ENCODE measurements around the gene CRAT.
A peak's percentile ranks its signal among the peaks of the same experiment; 100 is the strongest.
"Not testable (repeated sequence)": the region's sequence is repeated elsewhere in the genome, so short reads cannot be mapped to it uniquely, and the experiment has no call there.

Gene CRAT

GRCh38 chr9:129138476-129139232 is 28.1 kb upstream of the CRAT start:
- DNase-seq (ENCODE audit: low spot score), result no peak

DNA sequence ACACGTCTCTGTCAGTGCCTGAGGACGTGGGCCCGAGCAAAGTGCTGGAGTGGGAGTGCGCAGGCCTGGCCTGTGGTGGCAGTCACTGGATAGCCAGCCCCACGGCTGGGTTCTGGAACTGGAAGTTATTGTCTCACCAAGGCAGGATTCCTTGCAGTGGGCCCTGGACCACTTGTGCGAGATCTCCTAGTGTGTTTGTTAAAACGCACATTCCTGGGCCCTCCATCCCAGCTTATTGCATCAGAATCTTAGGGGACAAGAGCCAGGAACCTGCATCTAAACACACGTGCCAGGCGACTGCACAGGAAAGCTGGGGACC is 27.5 kb upstream of the CRAT start:
- no peak for DNase-seq (ENCODE audit: low spot score)

DNA sequence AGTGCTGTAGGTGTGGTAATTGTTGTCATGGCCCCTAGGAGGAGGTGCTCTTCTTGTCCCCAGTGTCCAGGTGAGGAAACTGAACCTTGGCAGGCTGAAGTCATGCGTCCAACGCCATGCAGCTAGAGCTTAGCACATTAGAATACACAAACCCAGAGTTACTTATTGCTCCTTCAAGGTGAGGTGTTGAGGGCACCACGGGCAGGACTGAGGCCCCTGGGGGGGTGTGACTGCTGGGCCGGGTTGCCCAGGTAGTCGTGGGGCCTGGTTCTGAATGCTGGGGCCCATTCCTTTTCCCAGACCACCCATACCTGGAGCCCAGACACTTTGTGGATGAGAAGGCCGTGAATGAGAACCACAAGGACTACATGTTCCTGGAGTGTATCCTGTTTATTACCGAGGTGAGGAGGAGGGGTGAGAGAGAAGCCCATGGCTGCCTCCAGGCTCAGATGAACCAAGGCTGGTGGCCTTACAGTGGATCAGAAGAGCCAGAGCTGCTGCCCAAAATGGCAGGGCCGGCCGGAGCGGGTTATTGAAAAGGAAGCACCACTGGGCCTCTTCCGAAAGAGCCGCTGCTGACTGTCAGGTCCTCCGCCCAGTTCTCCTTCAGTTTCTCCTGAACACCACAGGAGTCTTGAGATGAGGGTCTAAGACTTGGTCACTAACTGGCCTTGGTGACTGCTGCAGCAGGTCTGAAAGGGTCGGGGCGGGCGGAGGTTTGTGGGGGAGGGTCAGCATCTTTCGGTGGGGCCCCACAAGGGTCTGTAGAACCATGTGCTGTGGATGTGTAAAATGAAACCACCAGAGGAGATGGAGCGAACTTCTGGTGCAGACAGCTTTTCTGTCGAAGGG is 26.9 kb upstream of the CRAT start:
- DNase-seq (ENCODE audit: low spot score), result no peak

- no peak for DNase-seq (ENCODE audit: low spot score)
These were observed 25.9 kb upstream of the CRAT start for GRCh38 chr9:129136446-129137035.

GRCh38 chr9:129135476-129135875 is 24.9 kb upstream of the CRAT start:
- no peak for DNase-seq (ENCODE audit: low spot score)

GRCh38 chr9:129133082-129133481 is 22.5 kb upstream of the CRAT start:
- DNase-seq (ENCODE audit: low spot score), result no peak

- peak; percentile 81 for DNase-seq (ENCODE audit: low spot score)
These were observed 20.9 kb upstream of the CRAT start for GRCh38 chr9:129131300-129132145.

- no peak for DNase-seq (ENCODE audit: low spot score)
These were observed 20.2 kb upstream of the CRAT start for GRCh38 chr9:129130791-129131190.

DNA sequence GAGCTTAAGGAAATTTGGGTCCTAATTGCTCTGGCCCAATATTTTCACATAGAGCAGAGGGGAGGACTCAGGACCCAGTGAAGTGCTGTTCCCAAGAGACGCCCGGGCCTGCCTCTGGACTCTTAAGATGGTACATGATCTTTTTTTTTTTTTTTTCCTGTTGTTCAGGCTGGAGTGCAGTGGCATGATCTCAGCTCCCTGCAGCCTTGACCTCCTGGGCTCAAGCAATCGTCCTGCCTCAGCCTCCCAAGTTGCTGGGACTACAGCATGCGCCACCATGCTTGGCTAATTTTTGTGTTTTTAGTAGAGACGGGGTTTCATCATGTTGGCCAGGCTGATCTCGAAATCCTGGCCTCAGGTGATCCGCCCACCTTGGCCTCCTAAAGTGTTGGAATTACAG is 19.7 kb upstream of the CRAT start:
- not testable (repeated sequence) for DNase-seq (ENCODE audit: low spot score)

- DNase-seq (ENCODE audit: low spot score), result no peak
These were observed 18.1 kb upstream of the CRAT start for GRCh38 chr9:129128689-129129088.

DNA sequence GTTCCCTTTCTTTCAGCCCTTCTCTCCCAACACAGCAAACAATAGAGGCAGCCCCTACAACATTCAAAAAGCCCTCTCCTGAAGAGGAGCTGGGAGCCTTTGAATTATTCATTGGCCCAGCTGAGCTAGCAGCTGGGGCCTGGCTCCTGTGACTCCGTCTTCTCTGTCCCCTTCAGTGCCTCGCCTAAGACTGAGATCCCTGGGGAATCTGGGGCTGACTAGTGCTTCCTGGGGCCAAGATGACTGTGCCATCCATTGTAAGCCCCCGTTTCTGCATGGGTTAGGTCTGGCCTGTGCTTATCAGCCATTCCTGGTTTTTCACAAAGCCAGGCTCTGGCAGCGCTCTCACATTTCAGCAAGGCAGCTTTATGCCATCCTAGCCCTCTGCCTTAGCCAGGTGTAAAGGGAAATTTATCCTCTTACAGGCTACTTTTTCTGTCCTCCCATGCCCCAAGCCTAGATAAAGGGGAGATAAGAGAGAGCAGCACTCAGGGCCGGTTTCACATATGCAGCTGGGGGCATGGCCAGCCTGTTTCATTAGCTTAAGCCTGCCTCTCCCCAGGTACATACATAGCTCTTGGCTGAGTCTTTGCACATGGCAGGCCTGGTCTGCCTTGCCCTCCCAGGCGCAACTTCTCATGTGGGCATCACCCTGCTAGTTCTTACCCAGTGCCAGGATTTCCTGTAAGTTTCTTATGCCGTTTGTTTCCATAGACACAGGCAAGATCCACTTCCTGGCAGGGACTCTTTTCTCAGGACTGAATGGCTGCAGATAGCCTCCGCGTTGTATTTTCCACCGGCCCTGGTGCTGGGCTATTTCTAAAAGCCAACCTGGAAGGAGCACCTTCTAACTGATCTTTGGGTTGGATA is 16.4 kb upstream of the CRAT start:
- no peak for DNase-seq (ENCODE audit: low spot score)

DNA sequence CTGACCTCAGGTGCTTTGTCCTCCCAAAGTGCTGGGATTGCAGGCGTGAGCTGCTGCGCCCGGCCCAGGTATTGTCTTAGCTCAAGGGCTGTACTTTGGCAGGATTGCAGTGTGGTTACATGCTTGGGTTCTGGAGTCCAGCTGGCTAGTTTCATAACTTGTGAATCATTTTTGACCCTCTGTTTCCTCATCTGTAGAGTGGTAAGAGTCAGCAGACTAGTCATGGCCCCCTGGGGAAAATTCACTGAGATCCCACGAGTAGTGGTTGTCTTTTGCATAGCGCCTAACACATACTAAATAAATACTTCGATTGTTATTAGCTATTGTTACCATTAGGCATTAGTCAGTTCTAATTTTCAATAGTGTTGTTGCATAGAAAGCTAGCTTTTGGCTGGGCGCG is 14.9 kb upstream of the CRAT start:
- DNase-seq (ENCODE audit: low spot score), result no peak

DNA sequence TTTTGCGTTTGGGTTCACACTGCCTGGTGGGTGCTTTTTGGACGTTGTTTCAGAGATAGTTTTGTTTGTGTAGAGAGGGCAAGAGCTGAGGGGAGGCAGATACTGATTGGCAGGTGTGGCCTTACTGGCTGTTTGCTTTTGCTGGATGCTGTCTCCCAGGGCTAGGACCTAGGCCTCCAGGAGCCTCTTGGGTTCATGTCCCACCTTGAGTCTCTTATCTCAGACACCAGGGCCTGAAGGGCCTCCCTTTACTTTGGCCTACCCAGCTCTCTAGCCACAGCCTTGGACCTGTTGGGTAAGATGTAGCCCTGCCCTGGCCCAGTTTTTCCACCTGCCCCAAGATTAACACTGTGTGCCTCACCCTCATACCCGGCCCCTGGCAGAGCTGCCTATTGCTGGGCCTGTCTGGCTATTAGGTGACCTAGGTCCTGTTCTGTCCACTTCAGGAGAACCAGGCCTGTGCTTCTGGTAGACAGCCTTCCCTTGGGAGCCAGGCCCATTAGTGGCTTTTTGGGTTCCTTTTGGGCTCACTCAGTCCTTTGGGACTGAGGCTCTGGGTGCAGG is 14.0 kb upstream of the CRAT start:
- DNase-seq (ENCODE audit: low spot score), result peak; percentile 54

DNA sequence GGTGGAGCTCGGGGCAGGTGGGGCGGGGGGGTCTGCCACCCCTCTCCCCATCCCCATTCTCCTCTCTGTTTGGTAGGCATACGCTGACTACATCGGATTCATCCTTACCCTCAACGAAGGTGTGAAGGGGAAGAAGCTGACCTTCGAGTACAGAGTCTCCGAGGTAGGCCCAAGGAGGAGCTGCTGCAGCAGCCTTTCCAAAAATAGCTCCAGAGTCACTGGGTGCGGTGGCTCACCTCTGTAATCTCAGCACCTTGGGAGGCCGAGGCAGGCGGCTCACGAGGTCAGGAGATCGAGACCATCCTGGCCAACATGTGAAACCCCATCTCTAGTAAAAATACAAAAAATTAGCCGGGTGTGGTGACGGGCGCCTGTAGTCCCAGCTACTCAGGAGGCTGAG is 12.4 kb upstream of the CRAT start:
- not testable (repeated sequence) for DNase-seq (ENCODE audit: low spot score)

DNA sequence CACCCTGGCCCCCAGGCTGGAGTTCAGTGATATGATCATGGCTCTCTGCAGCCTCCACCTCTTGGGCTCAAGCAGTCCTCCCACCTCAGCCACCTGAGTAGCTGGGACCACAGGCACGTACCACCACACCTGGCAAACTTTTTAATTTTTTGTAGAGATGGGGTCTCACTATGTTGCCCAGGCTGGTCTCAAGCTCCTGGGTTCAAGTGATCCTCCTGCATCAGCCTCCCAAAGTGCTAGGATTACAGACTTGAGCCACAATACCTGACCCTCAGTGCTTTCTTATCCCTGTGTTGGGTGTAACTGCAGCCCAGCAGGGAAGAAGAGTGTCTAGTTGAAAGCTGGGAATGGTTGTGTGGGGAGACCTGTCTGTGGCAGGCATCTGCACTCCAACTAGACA is 11.5 kb upstream of the CRAT start:
- no peak for DNase-seq (ENCODE audit: low spot score)

DNA sequence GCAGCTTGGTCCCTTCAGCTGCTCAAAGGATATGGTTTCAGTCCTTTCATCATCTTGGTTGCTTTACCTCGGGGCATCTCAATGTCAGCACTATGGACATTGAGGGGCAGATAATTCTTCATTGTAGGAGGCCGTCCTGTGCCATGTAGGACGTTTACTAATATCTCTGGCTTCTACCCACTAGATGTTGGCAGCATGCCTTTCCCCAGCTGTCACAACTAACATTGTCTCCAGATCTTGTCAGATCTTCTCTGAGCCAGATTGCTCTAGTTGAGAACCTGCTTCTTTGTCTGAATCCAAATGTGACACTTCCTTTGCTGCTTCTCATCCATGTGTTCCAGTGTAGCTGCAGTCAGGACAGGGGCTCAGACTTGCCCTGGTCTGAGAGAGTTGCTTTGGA is 10.9 kb upstream of the CRAT start:
- DNase-seq (ENCODE audit: low spot score), result no peak

GRCh38 chr9:129118799-129119198 is 8.2 kb upstream of the CRAT start:
- DNase-seq (ENCODE audit: low spot score), result no peak

DNA sequence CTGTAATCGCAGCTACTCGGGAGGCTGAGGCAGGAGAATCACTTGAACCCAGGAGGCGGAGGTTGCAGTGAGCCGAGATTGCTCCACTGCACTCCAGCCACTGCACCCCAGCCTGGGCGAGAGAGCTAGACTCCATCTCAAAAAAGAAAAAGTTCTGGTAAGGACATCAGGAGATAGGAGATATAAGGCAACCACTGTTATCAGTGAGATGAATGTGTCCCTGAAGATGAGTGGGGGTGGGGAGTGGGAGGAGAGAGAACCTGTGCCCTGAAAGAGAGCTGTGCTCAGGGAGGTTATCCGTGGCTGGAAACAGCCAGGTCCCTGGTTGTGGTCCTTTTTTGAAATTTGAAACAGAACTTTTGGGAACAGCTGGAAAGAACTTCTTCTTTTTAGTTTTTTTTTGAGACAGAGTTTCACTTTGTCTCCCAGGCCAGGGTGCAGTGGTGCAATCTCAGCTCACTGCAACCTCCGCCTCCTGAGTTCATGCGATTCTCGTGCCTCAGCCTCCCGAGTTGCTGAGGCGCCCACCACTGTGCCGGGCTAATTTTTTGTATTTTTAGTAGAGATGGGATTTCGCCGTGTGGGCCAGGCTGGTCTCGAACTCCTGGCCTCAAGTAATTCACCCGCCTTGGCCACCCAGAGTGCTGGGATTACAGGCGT is 3.2 kb upstream of the CRAT start:
- DNase-seq (ENCODE audit: low spot score), result no peak

GRCh38 chr9:129112526-129112925 is 1.9 kb upstream of the CRAT start:
- not testable (repeated sequence) for DNase-seq (ENCODE audit: low spot score)

DNA sequence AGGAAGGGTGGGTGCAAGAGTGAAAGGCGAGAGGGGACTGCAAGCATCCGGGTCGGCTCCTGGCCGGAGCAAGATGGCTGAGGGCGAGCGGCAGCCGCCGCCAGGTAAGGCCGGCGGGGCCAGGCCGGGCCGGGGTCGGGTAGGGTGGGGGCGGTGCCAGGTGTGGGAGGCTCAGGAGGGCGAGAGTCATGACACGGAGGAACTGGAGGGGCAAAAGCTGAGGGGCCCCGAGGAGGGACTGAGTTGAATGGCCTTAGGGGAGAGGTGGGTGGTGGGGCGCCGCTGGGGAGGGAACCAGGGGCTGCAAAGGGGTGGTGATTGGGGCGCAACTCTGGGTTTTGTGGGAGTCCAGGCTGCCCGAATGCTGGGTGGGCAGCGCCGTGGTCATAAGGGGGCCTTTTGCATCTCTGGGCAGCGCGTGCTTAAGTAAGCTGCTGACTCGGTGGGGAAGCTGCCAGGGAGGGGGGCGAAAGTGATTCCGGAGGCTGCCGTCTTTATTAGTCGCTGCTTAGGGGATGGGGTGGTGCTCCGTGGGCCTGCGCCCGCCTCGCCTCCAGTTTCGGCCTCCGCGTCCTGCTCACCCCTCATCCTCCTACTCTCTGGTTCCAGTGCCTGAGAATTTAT is 1.0 kb upstream of the CRAT start:
- DNase-seq (ENCODE audit: low spot score), result peak; percentile 28
